HUES6 (cell line): ENCODE results near the gene STING1.
A peak's percentile ranks its signal among the peaks of the same experiment; 100 is the strongest.
"Not testable (repeated sequence)": the region's sequence is repeated elsewhere in the genome, so short reads cannot be mapped to it uniquely, and the experiment has no call there.

Experiments
- H3K27ac ChIP-seq: 2 replicates; pipeline ENCODE4 v1.7.0; 2013; ENCODE audit warnings: low read depth, mild to moderate bottlenecking, low read length, inconsistent platforms
- H3K27me3 ChIP-seq: 2 replicates; pipeline ENCODE4 v1.6.1; 2013; ENCODE audit warnings: low read length; ENCODE audit not compliant: control insufficient read depth, insufficient read depth
- H3K36me3 ChIP-seq: 2 replicates; pipeline ENCODE4 v1.6.1; 2013; ENCODE audit warnings: low read length; ENCODE audit not compliant: control insufficient read depth, insufficient read depth
- H3K4me1 ChIP-seq: 2 replicates; pipeline ENCODE4 v1.6.1; 2013; ENCODE audit warnings: low read length; ENCODE audit not compliant: control insufficient read depth, insufficient read depth
- H3K4me3 ChIP-seq: 2 replicates; pipeline ENCODE4 v1.5.1; 2013; ENCODE audit warnings: low read depth, low read length
- H3K9ac ChIP-seq: one replicate; pipeline ENCODE4 v1.6.1; 2013; ENCODE audit warnings: mild to moderate bottlenecking, low read length
- H3K9me3 ChIP-seq: 2 replicates; pipeline ENCODE4 v1.6.1; 2013; ENCODE audit warnings: low read depth, low read length; ENCODE audit not compliant: control insufficient read depth, insufficient read depth

The STING1 gene

DNA sequence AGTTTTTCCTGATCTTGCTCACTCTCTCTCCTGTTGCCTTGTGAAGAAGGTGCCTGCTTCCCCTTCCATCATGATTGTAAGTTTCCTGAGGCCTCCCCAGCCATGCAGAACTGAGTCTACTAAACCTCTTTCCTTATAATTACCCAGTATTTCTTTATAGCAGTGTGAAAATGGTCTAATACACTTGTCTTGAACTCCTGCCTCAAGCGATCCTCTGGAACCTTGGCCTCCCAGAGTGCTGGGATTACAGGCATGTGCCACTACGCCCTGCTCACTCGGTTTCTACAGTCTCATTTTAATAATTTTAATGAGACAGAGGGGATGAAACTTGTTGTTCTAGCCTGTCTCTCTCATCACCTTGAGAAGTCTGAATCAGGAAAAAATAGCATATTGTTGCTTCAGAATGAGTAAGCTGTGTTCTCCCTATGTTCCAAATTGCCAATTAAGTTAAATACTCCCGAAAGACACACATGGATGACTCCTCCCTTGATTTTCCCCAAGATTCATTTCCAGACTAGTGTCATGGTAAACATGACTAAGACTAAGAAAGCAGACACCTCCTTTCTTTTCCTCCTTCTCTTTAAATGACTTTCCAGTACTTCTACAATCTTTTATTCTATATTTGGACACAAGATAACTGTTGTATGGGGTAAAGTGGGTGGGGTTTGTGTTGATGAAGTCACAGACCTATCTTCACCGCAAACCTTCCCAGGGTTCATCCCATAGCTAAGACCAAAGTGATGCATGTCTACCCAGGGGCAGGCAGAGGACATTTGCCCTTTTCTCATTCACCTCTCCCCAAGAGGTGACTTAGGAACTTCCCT, 35.4 kb downstream of the STING1 start:
- H3K27ac ChIP-seq, result no peak overlapping the region
- peaks cover 5% of the 10 kb centered on the region; the same call in 1 of the 2 replicates for H3K4me1 ChIP-seq
- no peak overlapping the region for H3K4me3 ChIP-seq
- no peak overlapping the region for H3K9ac ChIP-seq
- peaks cover 5% of the 10 kb centered on the region for H3K36me3 ChIP-seq
- H3K9me3 ChIP-seq, result no peaks in the 10 kb centered on the region
- H3K27me3 ChIP-seq, result peaks cover 3% of the 10 kb centered on the region; the same call in 1 of the 2 replicates

GRCh38 chr5:139445325-139446170, 37.0 kb downstream of the STING1 start:
- H3K36me3 ChIP-seq, result no peaks in the 10 kb centered on the region
- no peak overlapping the region for H3K4me3 ChIP-seq
- H3K27me3 ChIP-seq, result peaks cover 6% of the 10 kb centered on the region; the same call in 1 of the 2 replicates
- H3K4me1 ChIP-seq, result peaks cover 5% of the 10 kb centered on the region; the same call in 1 of the 2 replicates
- H3K9me3 ChIP-seq, result no peaks in the 10 kb centered on the region
- no peak overlapping the region for H3K9ac ChIP-seq
- H3K27ac ChIP-seq, result no peak overlapping the region

DNA sequence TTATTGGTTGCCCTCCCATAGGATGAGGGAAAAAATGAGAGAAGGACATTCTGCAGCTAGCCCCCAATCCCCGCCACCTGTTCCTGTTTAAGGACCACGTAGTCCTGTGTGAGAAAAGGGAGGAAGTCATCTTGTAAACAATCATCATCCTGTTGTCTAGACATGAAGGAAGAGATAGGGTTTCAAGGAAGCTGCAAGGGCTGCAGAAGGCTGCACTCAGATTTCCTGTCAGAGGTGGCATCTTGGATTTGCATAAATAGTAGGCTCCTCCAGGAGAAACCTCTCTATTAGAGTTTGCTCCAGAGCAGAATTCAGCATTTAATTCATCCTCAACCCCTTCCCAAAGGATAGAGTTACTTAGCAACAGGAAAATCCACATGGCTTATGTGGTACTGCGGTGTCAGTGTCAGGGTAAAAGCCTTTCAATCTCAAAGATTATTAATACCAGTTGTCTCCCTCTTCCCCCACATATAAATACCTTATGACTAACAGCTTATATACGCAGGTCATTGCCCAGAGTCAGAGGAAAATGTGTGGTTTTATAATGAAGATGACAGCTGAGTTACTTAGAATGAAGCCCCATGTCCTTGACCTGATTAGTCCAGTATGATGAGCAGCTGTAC, 38.6 kb downstream of the STING1 start:
- no peak overlapping the region for H3K9ac ChIP-seq
- H3K27ac ChIP-seq, result no peak overlapping the region
- H3K4me1 ChIP-seq, result peaks cover 9% of the 10 kb centered on the region
- peaks cover 6% of the 10 kb centered on the region; the same call in 1 of the 2 replicates for H3K27me3 ChIP-seq
- no peak overlapping the region for H3K4me3 ChIP-seq
- H3K9me3 ChIP-seq, result no peaks in the 10 kb centered on the region
- no peaks in the 10 kb centered on the region for H3K36me3 ChIP-seq

- not testable (repeated sequence) for H3K9ac ChIP-seq, H3K36me3 ChIP-seq
- H3K4me1 ChIP-seq, result peaks cover 15% of the 10 kb centered on the region
Measured at GRCh38 chr5:139440416-139440815, 42.1 kb downstream of the STING1 start.

GRCh38 chr5:139439013-139439903, 43.3 kb downstream of the STING1 start, which contains the start of gene DNAJC18:
Gene DNAJC18 (minus strand): TSS chr5:139439525. CDS start chr5:139439445, 80 bp downstream.
- peak within 1 kb of the TSS; percentile 84 for H3K9ac ChIP-seq
- no peaks in the 10 kb centered on the region for H3K9me3 ChIP-seq
- H3K4me3 ChIP-seq, result peak within 1 kb of the TSS; percentile 88
- peak within 1 kb of the TSS; percentile 63; the same call in 1 of the 2 replicates for H3K27ac ChIP-seq
- H3K36me3 ChIP-seq, result peaks cover 11% of the 10 kb centered on the region; the same call in 1 of the 2 replicates
- H3K4me1 ChIP-seq, result peaks cover 15% of the 10 kb centered on the region
- peaks cover 6% of the 10 kb centered on the region; the same call in 1 of the 2 replicates for H3K27me3 ChIP-seq

More at GRCh38 chr5:139440416-139440815, 42.1 kb downstream of the STING1 start:
- not testable (repeated sequence) for H3K9me3 ChIP-seq, H3K4me3 ChIP-seq, H3K27me3 ChIP-seq, H3K27ac ChIP-seq

DNA sequence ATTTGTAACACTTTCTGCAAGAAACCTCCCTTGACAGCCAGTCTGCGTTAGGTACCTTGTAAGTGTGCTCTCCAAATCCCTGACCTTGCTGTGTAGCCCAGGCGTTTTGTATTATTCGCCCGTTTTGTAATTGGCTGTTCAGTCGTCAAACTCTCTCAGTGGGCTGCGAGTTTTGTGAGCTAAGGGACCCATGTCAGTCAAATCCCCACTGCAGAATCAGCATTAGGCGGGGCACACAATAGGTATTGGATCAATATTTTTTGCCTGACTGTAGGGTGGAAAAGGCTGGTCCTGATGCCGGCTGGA, 43.9 kb downstream of the STING1 start:
- Histone ChIP-seq H3K36me3 (peaks cover 12% of the 10 kb centered on the region), H3K27ac (no peak overlapping the region), H3K27me3 (peaks cover 6% of the 10 kb centered on the region; the same call in 1 of the 2 replicates), H3K4me1 (peaks cover 10% of the 10 kb centered on the region), H3K9ac (peak overlapping the region; percentile 23), H3K9me3 (no peaks in the 10 kb centered on the region), H3K4me3 (peak overlapping the region; percentile 88)

GRCh38 chr5:139435676-139436075, 46.9 kb downstream of the STING1 start:
- peaks cover 9% of the 10 kb centered on the region for H3K4me1 ChIP-seq
- H3K27ac ChIP-seq, result no peak overlapping the region
- H3K9me3 ChIP-seq, result no peaks in the 10 kb centered on the region
- H3K36me3 ChIP-seq, result peaks cover 16% of the 10 kb centered on the region
- H3K9ac ChIP-seq, result no peak overlapping the region
- H3K4me3 ChIP-seq, result no peak overlapping the region
- no peaks in the 10 kb centered on the region for H3K27me3 ChIP-seq

- no peaks in the 10 kb centered on the region for H3K4me1 ChIP-seq
- peaks cover 30% of the 10 kb centered on the region for H3K36me3 ChIP-seq
- H3K27ac ChIP-seq, result no peak overlapping the region
- H3K9me3 ChIP-seq, result no peaks in the 10 kb centered on the region
- no peak overlapping the region for H3K9ac ChIP-seq
- H3K27me3 ChIP-seq, result no peaks in the 10 kb centered on the region
- H3K4me3 ChIP-seq, result no peak overlapping the region
Measured at GRCh38 chr5:139431706-139432105, 50.9 kb downstream of the STING1 start.

- H3K27me3 ChIP-seq, result no peaks in the 10 kb centered on the region
- peaks cover 40% of the 10 kb centered on the region for H3K36me3 ChIP-seq
- H3K9me3 ChIP-seq, result no peaks in the 10 kb centered on the region
- no peak overlapping the region for H3K27ac ChIP-seq
- H3K4me1 ChIP-seq, result no peaks in the 10 kb centered on the region
- H3K9ac ChIP-seq, result no peak overlapping the region
- no peak overlapping the region for H3K4me3 ChIP-seq
Measured at GRCh38 chr5:139430015-139430414, 52.5 kb downstream of the STING1 start.

GRCh38 chr5:139426203-139426885, 56.2 kb downstream of the STING1 start:
- Histone ChIP-seq H3K9ac (no peak overlapping the region), H3K4me1 (no peaks in the 10 kb centered on the region), H3K36me3 (peaks cover 38% of the 10 kb centered on the region), H3K4me3 (no peak overlapping the region), H3K9me3 (no peaks in the 10 kb centered on the region), H3K27me3 (no peaks in the 10 kb centered on the region), H3K27ac (no peak overlapping the region)
